Femur (tissue), 1 donor: ENCODE measurements around the gene NEDD9.

Experiments used
- DNase-seq: peaks from one replicate; pipeline ENCODE4 v3.0.0-alpha.2; 2017

The NEDD9 gene

DNA sequence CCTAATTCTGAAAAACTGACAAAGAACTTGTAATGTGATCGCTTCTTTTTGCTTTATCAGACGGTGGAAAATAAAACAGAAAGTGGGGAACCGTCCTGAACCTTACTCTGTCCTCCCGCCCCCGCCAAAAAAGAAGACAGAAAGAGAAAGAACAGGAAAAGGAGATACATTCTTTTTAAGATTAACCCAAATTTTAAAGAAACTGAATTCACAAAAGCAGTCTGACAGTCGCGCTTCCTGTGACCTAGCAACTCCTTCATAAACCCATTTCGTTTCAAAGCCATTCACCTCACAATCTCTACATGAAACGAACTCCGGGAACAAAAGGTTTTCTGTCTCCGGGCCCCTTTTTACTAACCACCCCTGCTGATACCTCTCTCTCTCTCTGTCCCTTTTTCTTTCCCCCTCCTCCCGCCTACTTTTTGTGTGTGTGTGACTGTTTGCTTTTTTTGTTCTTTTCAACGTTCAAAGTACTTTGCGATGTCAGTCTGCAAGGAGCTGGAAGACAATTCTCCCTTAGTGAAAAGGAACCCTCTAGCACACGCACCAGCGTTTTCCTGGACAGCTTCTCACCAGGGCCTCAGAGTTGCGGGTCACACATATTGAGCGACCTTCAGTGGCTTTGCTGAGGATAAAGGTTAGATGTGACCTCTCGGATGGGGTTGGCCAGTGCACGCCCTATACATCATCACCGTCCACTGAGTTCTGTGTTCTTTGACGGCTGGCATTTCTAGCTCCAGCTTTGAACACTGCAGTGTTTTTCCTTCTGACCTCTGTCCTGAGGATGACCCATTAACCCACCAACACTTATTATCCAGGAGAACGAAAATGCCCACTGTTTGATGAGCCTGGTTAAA, 530 bp upstream of the NEDD9 start:
- no peak for DNase-seq

DNA sequence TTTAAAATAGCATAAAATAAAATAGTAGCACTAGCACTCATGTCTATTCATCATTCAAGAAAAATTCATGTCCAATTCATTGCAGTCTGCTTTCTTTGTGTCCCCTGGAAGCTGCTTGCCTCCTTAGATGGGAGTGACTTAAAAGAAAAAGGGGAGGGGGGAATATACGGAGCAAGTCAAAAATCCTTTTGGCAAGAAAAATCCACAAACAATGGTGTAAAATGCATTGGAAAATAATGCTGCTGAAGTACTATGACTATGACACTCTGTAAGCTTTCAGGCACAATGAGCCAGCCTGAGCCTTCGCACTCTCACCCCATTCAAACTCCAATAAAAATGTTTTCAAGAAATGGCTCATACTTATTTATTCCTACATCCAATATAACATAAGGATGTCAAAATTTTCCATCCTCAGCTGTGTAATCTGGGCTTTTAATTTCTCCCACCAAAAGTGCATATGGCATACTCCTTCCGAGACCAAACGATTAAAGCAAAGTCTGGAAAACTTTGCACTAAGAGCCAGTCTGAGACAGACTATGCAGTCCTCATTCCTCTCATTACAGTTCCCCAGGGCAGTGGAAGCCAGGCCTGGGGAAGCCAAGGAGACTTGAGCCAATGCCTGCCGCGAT, 790 bp downstream of the NEDD9 start:
- no peak for DNase-seq

DNA sequence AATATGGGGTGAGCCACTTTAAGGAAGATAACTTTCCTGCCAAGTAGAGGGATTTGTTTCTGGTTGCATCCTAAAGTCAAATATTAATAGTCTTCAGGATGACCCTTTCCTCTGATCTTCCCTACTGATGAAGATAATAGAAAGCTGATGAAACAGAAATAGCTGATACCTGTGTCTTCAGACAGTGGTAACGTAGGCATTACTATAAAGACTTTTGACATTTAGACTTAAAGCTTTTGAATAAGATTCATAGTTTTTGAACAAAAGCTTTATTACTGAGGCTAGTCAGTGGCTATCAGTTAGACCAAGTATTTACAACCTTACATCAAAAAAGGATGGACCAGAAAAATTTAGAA, 1.4 kb downstream of the NEDD9 start:
- DNase-seq: no peak

DNA sequence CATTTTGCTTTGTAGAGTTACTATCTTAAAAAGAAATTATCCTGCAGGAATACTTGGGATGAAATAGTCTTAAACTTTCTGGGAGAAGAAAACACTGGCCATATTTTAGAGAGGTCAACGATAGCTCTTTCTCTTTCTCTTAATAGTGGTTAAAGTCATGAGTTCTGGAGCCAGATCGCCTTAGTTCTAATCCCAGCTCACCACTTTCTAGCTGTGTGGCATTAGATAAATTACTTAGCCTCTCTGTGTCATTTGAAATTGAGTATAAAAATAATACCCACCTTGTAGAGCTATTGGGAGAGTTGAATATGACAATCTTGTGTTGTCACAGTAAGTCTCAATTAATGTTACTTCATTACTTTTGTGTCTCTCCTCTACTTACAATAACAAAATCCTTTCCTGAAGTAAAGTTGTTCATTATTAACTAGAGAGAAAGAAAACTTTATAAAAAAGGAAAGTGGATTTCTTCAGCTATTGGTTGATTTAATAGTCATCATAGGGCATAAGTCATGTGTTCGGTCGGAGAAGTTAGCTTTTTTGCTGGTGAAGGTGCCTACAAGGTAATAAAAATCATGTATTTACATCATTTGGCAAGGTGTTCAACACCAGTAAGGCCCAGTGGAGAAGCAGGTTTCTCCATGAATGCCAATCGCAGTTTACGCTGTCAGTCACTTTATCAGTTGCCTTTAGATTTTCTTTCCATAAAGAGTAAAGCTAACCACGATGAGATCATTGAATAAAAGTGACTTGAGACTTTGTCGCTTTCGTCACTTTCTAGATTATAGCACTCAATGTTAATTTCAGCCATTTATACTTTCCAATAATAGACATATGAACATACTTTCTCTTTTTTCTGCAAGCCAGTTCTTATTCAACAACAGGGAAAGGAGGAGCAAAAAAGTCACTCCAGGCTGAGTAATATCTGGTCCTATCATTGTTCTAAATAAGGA, 2.0 kb downstream of the NEDD9 start:
- DNase-seq: no peak

DNA sequence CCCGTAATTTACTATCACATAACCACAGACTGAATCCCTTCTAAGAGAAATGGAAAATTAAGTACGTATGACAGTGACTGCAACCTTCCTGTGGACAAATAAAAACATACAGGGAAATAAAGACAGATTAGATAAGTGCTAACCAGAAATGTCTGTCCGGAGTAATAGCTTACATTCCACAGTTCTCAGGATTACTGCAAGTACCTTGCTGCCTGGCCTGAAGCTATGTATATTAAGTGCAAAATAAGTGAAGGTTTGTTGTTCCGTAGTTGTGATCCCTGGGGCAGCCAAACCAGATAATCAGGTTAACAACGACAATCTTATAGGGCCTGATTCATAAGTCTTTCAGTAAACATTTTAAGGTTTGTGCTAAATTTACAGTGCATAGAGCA, 2.8 kb downstream of the NEDD9 start:
- DNase-seq: no peak

DNA sequence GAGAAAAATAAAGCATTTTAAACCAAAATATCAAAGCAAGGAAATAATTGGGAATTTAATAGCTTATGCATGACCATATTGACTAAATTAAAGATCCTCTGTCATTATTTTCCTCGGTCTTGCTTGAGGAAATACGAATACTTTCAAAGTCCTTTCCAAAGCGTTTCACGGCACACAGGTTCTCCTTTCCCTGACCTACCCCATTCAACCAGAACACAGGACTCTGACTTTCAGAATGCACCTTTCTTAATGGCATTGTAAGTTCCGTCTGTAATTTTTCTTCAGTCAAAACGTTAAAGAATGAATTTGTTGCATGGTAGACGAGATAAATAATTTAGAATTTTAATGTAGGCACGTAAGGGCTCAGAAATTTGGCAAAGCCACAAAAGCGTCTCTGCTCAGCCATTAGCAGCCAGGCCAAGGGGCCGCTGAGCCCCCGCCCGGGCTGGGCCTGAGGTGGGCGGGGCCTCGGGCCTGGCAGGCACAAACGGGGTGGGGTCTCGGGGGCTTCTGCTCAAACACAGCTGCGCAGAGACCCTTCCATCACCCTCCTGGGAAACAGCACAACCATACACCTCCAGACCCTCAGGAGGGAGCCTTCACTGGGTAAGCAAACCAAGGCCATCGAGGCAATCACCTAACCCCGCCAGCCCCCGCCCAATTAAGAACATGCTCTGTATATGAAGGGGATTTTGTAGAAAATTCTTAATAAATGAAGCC, 3.4 kb downstream of the NEDD9 start:
- DNase-seq: no peak

DNA sequence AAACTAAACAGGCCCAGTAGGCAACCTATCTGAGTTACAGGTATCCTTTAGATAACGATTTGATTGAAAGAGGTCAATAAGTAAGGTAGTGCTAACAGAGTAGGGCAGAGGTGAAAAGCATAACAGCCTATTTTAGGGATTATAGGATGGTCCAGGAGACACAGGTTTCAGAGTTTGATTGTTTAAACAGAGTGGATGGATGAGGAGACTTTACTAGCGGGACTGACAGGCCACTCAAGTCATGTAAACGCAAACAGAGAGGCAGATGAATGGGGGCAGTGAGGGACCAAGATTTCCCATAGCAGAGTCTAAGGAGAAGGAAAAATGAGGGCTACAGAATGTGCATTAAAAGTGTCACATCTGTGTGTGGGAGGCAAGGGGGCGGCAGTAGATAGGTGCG, 4.8 kb downstream of the NEDD9 start:
- no peak for DNase-seq

DNA sequence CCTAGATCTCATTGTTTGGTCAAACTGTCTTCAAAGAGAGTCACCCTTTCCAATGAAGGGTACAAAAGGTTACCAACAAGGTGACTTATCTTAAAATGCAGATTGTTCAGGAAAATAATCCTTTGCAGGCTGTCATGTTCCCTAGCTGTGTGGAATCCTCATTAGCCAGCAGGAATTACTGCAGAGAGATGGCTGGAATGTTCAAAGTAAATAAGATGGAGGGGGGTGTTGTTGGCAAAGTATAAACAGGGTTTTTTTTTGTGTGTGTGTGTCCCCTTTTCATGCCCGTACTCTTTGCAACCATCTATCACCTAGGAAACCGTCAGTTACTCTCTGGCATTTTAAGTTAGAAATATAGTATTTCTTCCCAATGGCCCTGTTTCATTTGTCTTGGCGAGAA, 6.5 kb downstream of the NEDD9 start:
- DNase-seq: no peak

DNA sequence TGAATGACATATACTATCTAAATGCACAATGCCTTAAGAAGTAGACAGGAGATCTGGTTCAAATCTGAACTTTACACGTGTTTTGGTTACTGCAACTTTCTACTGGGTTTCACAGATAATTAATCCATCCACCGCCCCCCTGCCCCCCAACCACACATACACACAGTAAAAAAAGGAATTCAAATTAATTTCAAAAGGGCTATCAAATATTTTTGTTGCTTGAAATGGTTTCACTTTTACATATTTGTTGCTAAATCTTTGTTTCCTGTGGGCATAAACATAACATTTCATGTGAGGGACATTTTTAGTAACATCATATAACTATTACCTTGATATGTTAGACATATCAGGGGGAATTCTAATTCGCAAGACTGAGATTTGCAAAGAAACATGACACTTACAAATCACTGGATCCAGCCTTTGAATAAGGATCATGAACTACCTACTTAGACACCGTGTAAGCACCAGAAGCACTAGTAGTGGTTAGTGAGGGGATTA, 7.5 kb downstream of the NEDD9 start:
- DNase-seq: no peak

DNA sequence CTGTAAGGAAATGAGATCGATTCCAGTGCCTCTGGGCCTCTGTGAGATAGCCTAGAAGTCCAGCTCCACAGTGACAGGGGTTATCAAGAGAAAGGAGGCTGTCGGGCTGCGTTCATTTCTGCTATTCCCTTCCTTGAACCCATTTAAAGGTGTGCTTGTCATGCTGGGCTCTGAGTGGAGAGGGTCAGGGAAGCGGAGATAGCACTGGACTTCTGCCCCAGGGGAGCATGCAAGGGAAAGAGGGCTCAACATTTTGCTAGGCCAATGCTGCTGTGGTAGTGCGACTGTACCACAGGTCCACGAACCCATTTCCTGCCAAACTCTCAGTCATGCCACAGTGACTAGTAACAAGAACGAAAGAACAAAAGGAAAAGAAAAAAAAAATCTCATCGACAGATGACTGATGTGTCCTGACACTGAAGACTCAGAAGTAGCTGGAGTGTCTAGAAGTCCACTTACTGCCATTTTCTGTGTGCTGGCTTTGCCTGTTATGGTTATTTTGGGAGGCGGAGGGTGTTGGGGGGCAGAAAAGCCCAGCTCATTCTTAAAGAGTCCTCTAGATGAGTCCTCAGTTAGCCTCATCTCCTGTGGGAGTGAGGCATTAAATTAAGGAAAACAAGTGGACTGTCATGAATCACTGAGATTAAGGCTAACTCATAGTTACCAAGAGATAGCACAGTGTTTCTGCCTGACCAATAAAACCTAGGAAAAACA, 8.1 kb downstream of the NEDD9 start:
- DNase-seq: no peak

DNA sequence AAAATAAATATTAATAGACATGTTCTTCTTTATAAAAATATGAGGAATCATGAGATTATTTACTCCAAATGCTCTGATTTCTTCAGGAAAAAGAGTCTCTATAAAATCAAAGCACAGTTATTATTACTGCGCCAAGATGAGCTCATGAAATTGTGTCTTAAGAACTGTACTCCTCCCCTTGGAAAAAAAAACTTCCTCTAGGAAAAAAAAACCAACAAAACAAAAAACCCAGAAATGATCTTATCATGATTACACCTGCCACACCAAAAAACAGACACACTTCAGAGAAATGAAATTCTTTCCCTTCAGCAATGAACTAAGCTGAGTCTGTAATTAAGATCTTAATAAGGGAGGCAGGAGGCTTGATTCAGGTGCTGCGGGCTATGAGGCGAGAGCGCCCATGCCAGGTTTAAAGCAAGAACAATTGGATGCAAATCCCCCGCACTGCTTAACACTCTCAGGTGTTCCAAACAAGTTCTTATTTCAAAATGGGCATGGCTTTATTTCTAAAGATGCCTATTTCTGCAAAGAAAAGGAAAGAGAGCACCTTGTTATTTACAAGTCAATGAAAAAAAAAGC, 9.1 kb downstream of the NEDD9 start:
- DNase-seq: no peak

DNA sequence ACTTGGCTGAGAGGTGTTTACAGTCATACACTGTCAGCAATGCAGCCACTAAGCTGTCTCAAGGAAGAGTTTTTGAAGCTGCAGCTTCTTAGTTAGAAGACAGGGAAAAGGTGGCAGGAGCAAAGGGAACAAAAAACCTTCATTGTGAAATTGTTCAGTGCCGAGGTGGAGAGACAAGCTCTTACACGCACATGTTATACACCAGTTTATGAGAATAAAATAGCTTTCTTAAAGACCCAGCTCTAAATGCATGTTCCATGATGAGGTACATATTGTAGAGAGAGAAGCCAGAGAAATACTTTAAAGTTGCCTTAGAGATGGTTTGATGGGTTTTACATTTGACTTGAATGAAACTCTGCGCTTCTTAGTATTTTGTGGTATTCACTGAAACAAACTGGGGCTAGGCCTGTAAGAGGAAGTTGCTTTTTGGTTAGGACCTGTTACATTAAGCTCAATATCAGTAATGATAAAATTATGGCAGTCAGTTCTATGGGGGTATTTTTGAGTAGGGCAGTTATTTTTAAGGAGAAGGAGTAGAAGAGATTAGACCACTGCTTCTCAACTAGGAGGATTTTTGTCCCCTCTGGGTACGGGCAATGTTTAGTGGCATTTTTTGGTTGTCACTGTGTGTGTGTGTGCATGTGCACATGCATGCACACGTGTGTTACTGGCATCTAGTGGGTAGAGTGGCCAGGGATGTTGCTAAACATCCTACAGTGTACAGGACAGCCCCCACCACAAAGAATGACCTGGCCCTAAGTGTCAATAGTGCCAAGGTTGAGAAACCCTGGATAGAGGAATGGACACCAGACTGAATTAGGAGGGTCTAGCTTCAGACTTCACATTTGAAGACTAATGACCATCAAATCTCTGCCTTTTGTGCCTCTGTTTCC, 9.8 kb downstream of the NEDD9 start:
- DNase-seq: no peak

DNA sequence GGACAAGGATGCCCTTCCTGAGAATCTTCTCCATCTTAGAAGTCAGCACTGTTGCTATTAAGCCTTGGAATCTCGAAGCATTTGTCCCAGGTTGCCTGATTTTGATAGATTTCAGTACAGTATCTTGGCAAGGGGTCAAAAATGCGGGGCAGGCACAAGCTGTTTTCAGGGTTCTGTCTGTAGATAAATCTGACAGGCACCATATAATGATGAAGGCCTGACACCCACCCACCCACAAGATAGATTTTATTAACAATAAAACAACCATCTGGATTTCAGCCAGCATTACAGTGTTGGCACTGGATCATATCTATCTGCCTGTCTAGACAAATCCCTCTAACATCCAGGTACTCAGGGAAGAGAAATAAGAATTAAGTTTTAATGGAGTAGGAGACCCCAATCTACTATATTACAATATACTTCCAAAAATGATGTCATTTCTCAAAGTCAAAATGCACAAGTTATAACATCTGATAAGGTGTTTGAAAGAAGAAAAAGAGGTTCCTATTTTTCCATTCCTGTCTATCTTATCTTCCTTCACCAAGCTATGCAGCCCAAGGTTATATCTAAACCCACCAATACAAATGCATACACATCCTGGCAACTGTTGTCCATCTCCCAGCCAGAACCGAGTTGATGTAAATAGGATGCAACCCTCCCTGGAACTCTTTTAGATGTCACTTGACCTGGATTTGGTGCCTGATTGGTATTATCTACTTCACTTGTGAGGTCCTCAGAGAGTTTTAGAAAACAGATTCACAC, 10.7 kb downstream of the NEDD9 start:
- no peak for DNase-seq

DNA sequence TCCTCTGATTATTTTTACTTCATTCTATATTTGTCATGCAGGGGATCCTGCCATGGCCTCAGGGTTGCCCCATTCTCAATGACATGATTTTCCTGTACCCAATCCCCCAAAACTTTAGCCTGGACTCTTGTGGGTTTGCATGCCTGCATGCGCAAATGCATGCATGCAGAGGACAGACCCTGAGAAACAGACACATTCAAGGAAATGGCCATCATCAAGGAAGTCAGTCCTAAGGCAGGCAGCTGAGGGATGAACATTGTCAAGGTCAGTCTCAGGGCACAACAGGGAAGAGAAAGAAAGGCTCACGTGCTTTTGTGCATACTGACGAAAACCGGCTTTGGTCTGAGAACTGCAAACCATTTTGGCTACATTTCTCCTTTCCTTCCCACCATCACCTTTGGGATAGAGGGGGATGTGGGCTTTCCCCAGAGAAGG, 13.1 kb downstream of the NEDD9 start:
- DNase-seq: no peak

DNA sequence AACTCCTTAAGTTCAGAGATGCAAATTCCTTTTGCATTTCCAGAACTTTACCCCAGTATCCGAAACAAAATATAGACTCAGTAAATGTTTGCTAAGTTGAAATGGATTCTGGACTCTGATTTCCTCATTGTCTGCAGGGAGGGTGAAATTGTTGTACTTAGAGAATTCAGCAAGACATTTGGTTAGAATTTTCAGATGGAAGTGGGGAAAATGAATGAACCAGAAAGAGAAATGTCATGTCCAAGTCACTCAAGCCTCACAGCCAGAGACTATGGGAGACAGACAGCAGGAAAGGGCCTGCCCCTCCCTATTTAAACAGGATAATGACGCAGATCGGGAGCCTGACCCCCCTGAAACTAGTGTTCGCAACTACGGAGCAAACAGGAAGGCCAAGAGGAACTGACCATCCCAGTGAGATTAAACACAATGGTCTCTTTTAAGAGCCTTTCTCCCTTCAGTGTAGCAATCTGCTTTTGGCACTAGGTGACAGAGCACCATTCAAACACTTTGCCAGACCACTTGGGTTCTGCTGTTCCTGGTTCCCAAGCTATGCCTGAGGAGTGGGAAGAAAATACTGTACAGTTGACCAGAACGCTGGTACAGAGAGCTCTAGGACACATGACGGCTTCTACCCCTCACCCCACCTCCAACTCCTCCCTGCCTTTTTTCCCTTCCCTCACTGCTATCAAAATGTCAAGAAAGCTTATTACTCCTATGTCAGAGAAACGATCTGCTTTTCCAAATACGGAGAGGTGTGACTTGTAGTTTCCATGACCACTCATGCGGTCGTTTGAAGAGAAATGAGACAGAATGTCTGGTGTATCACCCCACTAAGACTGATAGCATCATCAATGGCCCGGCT, 13.7 kb downstream of the NEDD9 start:
- no peak for DNase-seq

DNA sequence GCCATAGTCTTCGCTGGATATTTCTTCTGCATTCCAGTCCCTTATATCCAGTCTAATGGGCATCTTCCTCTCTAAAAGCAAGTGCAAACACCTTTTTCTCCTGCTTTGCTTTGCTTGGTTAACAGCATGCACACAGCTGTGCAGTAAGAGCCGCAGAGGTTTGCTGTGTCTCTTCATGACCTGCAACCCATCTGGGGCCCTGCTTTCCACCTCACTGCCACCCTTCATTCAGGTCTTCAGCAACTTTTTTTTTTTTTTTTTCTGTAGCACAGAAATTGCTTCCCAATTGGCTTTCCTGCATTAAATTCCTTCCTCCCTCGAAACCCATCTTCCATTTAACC, 14.4 kb downstream of the NEDD9 start:
- DNase-seq: no peak

DNA sequence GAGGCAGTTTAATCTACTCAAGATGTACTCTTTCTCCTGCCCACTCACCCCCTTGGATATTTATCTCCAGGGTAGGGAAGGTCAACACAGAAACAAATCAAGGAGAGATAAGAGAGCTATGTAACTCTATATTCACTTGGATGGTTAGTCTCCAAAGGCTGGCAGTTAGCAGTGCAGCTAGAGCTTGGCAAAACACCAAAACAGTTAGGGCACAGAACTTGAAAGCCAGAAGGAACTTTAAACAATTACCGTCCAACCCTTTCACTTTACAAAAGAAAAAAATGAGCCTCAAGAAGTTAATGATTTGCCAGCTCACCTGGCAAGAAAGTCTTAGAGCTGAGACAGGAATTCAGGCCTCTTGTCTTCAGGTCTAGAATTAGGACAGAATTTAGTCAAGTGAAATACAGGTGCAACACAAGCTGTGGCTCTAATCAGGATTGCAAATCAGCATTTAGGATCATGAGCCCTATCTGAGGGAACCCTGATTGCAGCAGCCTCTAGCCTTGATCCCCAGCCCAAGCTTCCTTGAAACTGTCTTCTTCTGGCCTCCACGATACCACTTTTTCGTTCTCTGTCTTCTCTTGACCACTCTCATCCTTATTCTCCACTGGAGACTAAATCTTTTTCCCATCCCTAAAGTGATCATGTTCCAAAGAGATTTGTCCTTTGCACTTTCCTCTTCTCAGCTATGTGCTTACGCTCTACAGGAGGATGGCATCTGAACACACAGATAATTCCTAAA, 14.9 kb downstream of the NEDD9 start:
- DNase-seq: no peak

DNA sequence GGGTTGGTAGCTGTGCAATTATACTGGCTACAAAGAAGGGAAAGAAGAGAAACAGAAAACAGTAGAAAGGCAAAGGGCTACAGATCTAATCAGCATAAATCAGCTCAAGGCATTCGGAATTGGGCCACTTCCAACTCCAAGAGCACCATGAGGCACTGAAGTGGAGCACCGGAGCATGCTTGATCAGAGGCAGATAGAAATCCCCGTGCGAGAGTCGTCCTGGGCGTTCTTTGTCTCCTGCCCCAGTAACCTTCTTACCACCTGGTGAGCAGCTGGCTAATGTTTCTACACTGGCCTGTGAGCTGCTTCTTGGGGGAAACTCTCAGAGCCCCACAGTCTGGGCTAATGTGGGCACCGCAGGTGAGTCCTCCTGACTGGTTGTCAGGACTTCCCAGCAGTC, 16.7 kb downstream of the NEDD9 start:
- no peak for DNase-seq
